Non-pigmented ciliary epithelial cell (primary cell): ENCODE data around the gene SHROOM3.
"Not testable (repeated sequence)": the region's sequence is repeated elsewhere in the genome, so short reads cannot be mapped to it uniquely, and the experiment has no call there.

ENCODE experiments used
- DNase-seq: peaks from one replicate; pipeline ENCODE4 v3.0.0-alpha.2; 2010; ENCODE audit warnings: low read depth

SHROOM3 gene

DNA sequence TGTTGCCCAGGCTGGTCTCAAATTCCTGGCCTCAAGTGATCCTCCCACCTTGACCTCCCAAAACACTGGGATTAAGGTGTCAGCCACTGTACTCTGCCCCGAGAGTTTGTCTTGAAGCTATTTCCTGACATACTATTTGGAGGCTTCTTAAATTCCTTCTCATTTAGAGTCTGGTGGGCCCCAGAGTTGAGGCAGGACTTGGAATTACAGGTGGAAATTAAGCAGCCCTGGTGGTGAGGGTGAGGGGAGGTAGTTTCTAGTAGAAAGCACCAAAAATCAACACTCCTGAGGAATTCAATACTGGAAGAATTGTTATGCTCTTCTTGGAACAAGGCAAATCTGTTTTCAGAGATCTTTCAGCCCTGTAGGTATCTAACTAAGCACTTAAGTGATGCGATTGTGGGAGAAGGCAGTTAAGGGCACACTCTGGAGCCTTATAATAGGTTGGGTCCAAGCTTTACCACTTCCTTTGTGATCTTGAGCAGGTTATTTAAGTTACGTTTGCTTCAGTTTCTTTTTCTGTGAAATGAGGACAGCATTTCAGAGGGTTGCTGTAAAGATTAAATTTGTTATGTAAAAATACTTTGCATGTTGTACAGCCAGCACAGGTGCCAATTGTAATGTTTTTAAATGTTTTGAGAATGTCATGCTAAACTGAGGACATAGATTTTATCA lies 262.2 kb downstream of the SHROOM3 start:
- DNase-seq, result no peak

DNA sequence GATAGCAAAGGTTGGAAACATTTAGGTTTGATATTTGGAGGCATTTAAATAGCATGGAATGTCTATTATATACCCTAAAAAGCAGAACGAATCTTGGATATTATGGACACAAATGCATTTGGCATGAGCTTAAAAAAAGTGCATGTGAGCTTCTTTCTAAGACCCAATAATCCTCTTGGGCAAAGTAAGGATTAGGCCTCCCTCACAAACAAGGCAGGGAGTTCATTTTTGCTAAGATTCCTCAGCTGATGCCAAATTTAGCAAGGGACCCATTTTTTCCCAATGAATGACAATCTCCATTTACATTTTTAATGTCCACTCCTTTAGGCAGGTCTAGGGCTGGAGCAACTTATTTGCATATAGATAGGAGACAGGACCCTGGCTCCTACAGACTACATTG lies 263.1 kb downstream of the SHROOM3 start:
- DNase-seq, result no peak

DNA sequence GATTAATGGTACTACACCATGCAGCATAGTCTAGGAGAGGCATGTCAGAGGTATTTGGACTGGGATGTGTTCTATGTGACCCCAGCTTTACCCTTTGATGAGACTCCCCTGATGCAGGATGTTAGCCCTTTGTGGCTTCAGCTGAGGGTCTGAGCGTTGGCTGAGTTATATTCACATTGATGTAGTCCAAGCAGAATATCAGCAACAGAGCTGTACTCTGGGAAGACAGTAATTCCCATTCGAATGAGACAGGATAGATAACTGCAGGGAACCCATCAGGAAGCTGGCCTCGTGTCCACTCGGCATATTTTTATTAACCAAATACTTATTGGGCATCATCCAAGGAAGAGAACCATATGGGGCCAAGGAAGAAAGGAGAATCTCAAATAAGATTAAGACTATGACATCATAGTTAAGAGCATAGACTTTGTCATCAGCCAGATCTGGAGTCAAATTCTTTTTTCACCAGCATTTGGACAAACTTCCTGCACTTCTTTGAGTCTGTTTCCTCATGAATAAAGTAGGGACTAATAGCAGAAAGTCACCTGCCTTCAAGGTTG lies 264.8 kb downstream of the SHROOM3 start:
- DNase-seq, result no peak

DNA sequence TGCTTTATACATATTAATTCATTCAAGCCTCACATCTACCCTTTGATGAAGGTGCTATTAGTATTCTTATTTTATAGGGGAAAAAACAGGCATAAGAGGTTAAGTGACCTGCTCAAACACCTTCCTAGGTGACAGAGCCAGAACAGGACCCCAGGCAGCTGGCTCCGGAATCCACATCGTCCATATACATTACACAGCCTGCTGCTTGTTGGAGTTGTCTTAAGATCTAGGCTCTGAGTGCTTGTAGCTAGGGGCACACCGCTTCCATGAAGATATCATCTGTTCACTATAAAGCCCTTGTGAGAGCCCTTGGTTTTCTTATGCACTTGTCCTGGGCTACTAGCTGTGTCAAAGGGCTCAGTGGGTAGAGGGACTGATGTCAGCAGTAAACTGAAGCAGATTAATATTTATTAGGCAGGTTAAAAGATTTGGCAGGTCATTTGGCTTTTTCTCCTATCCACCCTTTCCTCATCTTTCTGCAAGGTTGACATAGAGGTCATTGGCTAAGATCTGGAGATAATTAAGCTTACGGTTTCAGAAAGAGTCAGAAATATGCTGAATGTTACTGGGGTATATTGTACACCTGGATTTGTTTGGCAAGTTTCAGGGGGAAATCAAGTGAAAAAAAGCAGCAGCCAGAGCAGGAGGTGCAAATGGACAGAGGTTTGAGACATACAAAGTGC lies 267.6 kb downstream of the SHROOM3 start:
- no peak for DNase-seq

DNA sequence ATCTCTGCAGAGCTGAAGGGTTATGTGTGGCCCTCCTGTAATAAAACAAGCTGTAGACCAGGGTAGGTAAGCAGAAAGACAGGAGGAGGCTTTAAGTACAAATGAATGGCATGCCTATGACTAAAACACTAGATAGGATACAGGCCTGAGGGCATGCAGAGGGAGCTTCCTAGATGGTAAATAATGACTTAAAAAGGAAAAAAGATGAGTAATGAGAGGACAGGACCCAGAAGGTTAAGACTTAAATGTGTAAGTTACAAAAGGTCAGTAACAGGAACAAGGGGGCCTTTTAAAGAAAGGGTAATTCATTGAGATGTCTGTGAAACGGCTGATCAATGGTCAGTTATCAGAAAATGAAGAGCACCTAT lies 268.1 kb downstream of the SHROOM3 start:
- no peak for DNase-seq

DNA sequence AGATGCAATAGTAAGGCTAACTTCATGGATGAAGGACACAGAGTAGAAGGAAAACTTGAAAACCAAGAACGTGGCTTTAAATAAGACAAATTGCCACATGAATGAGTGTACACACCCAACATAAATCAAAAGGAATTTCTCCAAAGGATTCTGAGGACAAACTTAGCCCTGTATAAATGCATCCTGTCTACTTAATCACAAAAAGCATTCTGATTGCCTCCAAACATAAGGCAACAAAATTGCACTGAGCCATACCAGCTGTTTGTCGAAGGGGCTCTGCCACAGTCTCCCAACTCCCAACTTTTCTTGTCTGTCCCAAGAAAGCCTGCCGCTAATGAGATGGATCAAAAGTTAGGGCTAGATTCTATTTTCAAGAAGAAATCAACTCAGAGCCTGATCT lies 268.6 kb downstream of the SHROOM3 start:
- no peak for DNase-seq

DNA sequence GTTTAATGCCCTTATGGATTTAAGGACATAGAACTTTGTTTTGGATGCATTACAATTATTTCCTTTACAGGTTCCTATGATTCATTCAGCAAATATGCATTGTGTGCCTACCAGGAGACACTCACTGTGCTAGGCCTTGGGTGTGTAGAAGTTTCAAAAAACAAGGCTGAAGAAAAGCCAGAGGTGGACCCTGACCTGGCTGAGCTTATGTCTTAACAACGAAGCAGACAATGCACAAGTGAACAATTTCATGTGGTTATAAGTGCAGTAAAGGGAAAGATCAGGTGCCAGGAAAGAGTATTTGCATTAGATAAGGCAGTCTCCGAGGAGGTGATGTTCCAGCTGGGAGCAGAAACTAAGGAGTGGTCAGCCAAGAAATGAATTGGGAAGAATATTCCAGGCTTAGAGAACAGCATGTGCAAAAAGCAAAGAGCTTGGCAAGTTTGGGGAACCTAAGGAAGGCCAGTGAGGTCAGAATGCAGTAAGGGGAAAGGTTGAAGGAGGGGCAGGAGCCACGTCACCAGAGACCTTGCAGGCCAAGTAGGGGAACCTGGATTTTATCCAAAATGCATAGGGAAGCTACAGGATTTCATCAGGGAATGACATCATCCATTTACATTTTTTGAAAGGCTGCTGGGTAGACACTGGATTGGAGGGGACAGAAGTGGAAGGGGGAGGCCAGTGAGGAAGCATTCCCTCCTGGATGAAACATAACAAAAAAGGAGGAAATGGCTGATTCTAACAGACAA lies 269.3 kb downstream of the SHROOM3 start:
- DNase-seq, result no peak

DNA sequence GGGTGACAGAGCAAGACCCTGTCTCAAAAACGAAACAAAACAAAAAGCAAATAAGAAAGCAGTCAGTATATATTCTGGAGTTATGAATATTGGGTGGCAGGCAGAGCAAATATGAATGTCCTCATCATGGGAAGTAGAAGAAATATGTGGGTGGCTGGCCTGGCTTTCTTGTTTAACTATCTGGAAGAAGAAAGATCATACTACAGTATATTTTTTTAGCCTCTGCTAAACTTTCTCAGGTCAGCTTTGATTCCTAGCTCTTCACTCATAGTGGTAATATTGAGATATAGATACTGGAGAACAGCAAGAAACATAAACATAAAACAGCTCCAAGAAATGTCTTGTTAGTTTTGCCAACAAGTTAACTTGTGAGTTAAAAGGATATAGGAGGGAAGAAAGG lies 270.4 kb downstream of the SHROOM3 start:
- DNase-seq, result no peak

DNA sequence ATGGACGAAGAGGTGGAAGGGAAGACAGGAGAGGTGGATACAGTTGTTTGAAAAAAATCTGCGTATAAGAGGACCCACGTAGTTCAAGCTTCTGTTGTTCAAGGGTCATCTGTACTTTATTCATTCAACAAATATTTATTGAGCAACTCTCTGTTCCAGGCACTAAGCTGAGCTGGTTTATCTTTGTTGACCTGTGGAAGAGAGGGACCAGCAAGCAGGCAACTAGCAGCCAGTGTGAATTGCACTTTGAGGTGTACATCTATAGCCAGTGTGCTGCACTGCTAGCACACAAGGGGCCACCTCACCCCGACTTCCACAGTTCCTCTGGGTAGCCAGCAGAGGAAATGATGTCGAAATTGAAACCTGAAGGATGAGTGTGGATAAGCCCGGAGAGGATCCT lies 271.6 kb downstream of the SHROOM3 start:
- DNase-seq, result no peak

DNA sequence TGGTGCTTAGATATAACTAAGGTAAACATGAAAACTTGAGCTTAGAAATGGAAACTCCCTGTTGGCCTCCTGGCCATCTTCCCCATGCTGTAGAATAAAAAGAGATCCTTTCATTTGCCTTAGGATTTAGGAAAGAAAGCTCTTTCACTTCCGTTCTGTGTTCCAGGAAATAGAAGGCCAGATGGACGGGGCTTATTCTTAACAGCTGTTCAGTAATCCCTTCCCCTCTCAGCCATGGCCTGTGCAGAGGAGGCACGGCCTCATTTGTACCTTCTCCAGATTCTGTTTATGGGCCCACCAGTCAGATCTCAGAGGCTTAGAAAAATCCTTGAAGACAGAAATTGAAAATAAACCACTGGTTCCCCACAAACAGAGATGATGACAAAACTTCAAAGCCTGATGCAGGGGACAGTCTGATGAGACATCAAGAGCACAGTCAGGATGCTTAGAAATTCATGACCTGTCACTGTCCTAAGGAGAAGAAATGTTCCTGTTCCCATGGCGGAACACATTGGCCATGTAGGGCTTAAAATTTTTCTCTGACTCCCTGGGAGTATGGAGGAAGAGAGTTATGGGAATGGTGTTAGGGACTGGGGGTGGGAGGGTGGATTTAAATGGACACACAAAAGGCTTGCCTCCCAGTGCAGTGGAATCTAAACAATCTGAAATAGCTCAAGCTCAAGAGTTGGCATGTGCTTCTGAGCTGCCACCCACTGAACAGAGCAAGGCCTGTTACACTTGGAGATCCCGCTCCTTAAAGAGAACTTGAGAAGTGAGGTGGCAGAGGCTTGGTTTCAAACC lies 274.1 kb downstream of the SHROOM3 start:
- DNase-seq, result no peak

DNA sequence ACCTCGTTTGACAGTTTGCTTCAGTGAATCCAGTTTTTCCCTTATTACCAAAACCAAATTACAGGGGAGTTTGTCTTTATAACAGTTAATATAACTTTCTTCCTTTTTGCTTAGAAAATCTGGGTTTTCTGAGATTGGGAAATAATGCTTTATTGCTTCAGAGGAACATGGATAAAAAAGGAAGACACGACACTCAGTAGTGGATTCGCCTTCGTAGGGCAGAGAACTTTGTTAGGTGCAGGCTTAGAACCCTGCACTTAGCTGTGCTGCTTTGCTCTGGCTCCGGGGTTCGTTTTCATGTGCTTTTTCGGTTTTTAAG lies 274.7 kb downstream of the SHROOM3 start:
- DNase-seq, result no peak

DNA sequence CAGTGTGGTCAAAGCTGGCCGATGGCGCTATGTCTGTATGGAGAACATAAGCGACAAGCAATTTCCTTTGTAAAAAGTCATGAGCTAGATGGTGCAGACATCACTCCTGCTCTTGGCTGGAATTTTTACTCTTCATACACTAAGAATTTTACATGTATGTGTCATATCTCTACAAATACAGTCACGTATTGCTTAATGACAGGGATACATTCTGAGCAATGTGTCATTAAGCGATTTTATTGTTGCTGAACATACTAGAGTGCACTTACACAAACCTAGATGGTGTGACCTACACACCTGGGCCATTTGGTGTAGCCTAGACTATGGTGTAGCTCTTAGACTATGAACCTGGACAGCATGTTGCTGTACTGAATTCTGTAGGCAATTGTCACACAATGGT lies 277.5 kb downstream of the SHROOM3 start:
- DNase-seq, result no peak

DNA sequence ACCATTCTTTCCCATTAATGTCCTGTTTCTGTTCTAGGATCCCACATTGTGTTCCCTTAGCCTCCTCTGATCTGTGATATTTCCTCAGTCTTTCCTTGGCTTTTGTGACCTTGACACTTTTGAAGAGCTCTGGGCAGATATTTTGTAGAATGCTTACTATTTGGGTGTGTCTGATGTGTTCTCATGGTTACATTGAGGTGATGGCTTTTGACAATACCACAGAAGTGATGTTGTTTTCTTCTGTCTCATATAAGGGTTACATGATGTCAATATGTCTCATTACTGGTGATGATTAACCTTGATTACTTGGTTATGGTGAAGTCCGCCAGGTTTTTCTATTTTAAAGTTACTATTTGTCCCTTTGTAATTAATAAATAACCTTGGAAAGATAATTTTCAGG lies 279.2 kb downstream of the SHROOM3 start:
- no peak for DNase-seq

DNA sequence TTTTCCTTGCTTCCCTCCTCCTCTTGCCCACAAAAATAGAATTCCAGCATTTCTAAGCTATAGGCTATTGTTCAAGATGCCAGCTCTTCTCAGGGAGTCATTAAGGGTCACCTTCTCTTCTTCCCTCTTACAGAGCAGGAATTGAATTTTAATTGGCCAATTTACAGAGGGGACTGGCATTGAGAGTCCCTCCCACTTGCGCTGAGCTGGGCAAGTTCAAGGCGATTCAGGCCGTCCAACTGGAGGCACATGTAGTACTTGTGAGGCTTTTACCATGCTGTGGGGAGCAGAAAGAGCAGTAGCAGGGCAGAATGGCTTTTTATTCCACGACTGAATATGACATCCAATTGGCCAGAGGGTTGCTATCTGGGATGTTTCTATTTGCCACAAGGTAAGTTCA lies 281.0 kb downstream of the SHROOM3 start:
- no peak for DNase-seq

DNA sequence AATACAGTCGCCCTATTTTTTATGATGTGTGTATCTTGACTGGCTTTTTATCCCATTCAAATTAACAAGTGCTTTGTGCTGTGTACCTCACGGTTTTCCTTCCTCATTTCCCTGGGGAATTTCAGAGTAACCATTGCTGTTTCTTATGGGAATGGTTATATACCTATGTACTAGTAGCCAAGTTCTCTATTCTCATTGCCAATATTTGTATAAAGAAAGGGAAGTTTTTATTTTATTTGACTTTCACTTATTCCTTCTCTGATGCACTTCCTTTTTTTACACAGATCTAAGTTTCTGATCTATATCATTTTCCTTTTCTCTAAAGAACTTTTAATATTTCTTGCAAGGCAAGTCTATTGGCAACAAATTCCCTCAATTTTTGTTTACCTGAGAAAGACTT lies 281.6 kb downstream of the SHROOM3 start:
- DNase-seq, result no peak

DNA sequence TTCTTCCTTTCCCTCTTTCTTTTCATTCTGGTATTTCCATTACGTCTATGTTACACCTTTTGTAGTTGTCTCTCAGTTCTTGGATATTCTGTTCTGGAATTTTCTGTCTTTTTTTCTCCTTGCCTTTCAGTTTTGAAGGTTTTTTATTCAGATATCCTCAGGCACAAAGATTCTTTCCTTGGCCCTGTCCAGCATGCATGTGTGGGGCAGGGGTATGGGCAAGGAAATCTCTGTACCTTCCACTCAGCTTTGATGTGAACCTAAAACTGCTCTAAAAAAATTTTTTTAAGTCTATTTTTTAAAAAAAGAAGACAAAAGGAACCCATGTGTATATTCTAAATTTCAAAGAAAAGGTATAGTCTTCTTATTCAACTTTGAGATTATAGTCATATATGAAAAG lies 282.4 kb downstream of the SHROOM3 start:
- no peak for DNase-seq

DNA sequence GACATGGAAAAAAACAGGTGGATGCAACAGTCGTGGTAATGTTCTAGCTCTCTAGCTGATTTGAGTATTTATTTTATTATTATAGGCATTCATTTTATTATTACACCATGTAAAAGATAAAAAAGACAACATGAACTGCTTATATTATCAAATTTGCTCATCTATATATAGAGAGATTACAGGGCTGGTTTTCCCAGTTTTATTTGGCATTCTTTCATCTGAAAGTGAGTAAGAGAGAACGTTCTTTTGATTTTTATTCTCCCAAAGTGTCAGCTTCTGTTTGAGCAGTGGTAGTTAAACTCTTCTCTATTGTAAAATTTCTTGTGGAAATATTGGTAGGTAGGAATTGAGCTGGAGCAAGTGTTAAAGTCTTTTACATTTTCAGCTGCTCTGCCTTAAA lies 283.0 kb downstream of the SHROOM3 start:
- DNase-seq, result no peak

DNA sequence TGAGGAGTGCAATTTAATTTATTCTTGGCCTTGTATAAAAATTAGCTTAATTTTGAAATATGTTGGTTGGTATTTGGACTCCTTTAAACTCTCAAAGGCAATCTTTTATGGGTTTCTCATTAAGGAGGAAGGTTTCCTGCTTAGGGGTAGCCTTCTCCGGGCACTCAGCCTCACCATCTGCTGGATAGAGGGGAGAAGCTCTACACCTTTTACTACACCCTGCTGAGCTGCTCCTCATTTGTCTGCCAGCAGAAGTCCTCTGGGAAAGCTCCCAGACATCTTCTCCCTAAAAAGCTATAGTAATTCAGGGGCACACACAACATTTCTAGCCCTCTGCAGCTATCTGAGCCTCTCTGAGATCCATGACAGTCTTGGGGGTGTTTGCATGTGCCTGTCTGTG lies 283.8 kb downstream of the SHROOM3 start:
- no peak for DNase-seq

DNA sequence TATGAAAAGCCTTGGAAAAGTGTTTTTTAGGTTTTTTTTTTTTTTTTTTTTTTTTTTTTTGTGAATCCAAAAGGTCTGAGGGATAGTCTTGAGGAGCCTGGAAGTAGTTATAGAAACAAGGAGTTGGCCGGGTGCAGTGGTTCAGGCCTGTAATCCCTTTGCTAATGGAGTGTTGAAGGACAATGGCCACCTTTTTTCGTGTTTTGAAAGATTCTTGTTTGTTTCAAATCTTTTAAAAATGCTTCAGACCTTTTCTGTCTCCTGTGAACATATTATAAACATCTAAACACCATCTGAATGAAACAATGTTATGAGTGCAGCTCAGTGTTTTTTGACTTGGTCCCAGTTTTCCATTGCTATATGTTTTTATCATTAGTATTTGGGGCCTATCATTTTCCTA lies 285.1 kb downstream of the SHROOM3 start:
- DNase-seq, result no peak

DNA sequence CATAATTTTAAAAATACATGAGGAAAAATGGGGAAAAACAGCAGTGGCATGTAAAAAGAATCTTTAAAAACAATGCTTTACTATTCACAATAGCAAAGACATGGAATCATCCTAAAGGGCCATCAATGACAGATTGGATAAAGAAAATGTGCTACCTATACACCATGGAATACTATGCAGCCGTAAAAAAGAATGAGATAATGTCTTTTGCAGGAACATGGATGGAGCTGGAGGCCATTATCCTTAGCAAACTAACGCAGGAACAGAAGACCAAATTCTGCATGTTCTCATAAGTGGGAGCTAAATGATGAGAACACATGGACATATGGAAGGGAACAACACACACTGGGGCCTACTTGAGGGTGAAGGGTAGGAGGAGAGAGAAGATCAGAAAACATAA lies 287.1 kb downstream of the SHROOM3 start:
- not testable (repeated sequence) for DNase-seq

DNA sequence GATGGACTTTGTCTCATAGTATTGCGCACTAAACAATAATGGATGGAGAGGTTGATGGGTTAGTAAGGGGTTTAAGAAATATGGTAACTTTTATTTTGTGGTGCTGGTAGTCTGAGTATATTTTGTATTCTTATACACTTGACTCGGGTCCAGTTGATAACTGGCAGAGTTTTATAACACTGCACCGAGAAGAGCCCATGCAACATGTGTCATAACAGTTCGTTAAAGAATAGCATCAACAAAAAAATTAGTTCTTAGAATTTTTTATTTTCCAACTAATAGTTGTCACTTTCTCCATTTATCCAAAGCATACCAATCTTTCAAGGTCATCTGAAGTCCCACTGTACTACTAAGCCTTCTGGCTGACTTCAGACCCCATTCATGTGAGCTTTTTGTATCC lies 287.8 kb downstream of the SHROOM3 start:
- DNase-seq, result no peak

DNA sequence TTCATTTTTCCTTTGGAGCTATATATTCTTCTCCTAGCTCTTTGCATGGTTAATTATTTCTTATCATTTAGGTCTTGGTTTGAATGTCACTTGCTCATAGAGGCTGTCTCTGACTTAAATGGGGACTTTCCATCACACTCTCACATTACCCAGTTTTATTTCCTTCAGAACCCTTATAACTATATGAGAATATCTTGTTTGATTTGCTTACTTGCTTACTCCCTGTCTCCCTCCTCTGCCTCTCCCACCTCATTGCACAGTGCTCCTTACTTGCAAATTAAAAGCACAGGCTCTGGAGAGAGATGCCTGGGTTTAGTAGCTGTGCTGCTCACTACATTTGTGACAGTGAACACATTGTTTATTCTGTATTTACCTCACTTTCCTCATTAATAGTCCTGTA lies 288.3 kb downstream of the SHROOM3 start:
- no peak for DNase-seq

DNA sequence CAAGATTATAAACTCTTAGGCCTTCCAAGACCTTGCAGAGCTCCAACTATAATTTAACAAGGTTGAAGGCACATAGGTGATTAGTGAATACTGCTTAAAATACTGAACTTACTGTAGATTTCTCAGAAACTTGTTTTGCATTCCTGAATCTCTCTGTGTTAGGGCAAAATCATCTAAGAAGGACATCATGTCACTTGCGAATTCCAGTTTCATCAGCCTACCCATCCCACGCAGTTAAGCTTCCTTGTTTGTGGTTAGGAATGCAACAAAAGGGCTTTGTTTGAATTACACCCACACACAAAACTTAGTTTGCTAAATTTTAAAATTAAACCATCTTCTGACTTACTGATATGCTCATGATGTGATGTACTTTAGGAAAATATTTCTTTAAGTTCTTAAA lies 288.9 kb downstream of the SHROOM3 start:
- peak; percentile 95 for DNase-seq
